ENCODE measurements around the gene SLC7A8. TPM values are rescaled to one million over a fixed set of nuclear protein-coding genes. Genes with fewer than 3 reads are reported as not detected.

Gene SLC7A8
- total and polyA plus RNA-seq, 10 of the 15 experiments (the other 5 are each of a cell fraction or from before 2014, with no cell fraction given), result 0.06 to 0.28 (median 0.21) TPM; not detected in 7

GRCh38 chr14:23206422-23207145 is 23.1 kb upstream of the SLC7A8 start:
- H3K4me3 ChIP-seq, result no peak overlapping the region

More at GRCh38 chr14:23206422-23207145, 23.1 kb upstream of the SLC7A8 start:
- in situ Hi-C loops (cut with MboI) (no loop called here), intact Hi-C loops (cut with micrococcal nuclease; ENCODE audit: unreplicated experiment) (no loop called here)
- H4K20me1 ChIP-seq (ENCODE audit: control insufficient read depth, insufficient read depth), result no peaks in the 10 kb centered on the region
- SMC1A ChIA-PET (ENCODE audit: uncharacterized antibody, unreplicated experiment), result interaction anchor here (1.2 kb wide), 1 partner anchor 10 kb away, joined by 3 read pairs; no protein-coding TSS in a partner anchor
- RAD21 ChIA-PET (ENCODE audit: unreplicated experiment), result no interaction called here
- H3K79me2 ChIP-seq (ENCODE audit: control insufficient read depth, insufficient read depth, low read length), result no peaks in the 10 kb centered on the region
- no peaks in the 10 kb centered on the region for H3K36me3 ChIP-seq (ENCODE audit: control insufficient read depth in 2 of 2, insufficient read depth in 2 of 2, low read length in 1 of 2)
- H3K4me2 ChIP-seq (ENCODE audit: control insufficient read depth, insufficient read depth), result no peak overlapping the region
- H2AFZ ChIP-seq (ENCODE audit: control insufficient read depth, low read depth, low read length), result no peak overlapping the region
- H3K27ac ChIP-seq (ENCODE audit: control insufficient read depth, insufficient read depth), result no peak overlapping the region
- no peaks in the 10 kb centered on the region for H3K27me3 ChIP-seq (replicated peaks in 1 of 2; ENCODE audit: control insufficient read depth in 2 of 2, insufficient read depth in 2 of 2, low read length in 1 of 2)
- no peaks in the 10 kb centered on the region for H3K9me3 ChIP-seq (replicated peaks; ENCODE audit: control insufficient read depth, insufficient read depth, low read length)
- no peak for ATAC-seq
- DNase-seq (ENCODE audit: low read depth, low spot score), result no peak
- no peak for TF ChIP-seq RAD21 (IDR thresholded peaks at IDR 0.05; ENCODE audit: insufficient read depth, low read depth, low read length)
- TF ChIP-seq REST (IDR thresholded peaks at IDR 0.05; ENCODE audit: low read depth, low read length), result no peak
- TF ChIP-seq MXI1 (IDR thresholded peaks at IDR 0.05; ENCODE audit: low read depth, low read length), result no peak
- TF ChIP-seq ATF7 (IDR thresholded peaks at IDR 0.05; ENCODE audit: low read depth), result no peak
- TF ChIP-seq CBX3 (IDR thresholded peaks at IDR 0.05; ENCODE audit: borderline replicate concordance, low read depth), result no peak
- TF ChIP-seq RB1 (IDR thresholded peaks at IDR 0.05; ENCODE audit: borderline replicate concordance), result no peak
- no peak for TF ChIP-seq MTA2 (IDR thresholded peaks at IDR 0.05; ENCODE audit: low read depth)
- TF ChIP-seq BMI1 (IDR thresholded peaks at IDR 0.05; ENCODE audit: borderline replicate concordance), result no peak
- no peak for TF ChIP-seq GABPA (IDR thresholded peaks at IDR 0.05; ENCODE audit: low read depth)
- no peak for TF ChIP-seq NR2C1 (IDR thresholded peaks at IDR 0.05)
- TF ChIP-seq HDAC6 (IDR thresholded peaks at IDR 0.05; ENCODE audit: unreplicated experiment), result no peak
- no peak for TF ChIP-seq WRNIP1 (IDR thresholded peaks at IDR 0.05; ENCODE audit: borderline replicate concordance, low read depth, low read length)
- TF ChIP-seq CBX5 (IDR thresholded peaks at IDR 0.05; ENCODE audit: low read depth), result no peak
- H3K4me1 ChIP-seq (ENCODE audit: control insufficient read depth, insufficient read depth, low read length), result no peaks in the 10 kb centered on the region
- no peak for FAIRE-seq
- WGBS (ENCODE audit: insufficient coverage, insufficient replicate concordance, low lambda C conversion rate, missing lambda C conversion rate), result 71% methylated on average over 3 of the region's 3 CpGs
- H3K9ac ChIP-seq (ENCODE audit: control insufficient read depth, insufficient read depth, low read length), result no peak overlapping the region
- POLR2A ChIA-PET, result no interaction called here
- BruUV-seq (replicated peaks), result no TSS peak
- CTCF ChIA-PET, result interaction anchor here (1.0 to 2.1 kb wide), 3 partner anchors 19 to 138 kb away, joined by 3 to 7 read pairs (median 5); no protein-coding TSS in a partner anchor

Data from GM12878 (cell line).